Measurements from ENCODE around the gene TSPOAP1.

TSPOAP1 gene

GRCh38 chr17:58320570-58321323, 7.8 kb downstream of the TSPOAP1 start:
- Histone ChIP-seq H3K27me3 (ENCODE audit: control insufficient read depth in 1 of 2, insufficient read depth in 1 of 2, low read length in 2 of 2) (peaks cover 39 to 45% of the 10 kb centered on the region in 2 experiments), H2AFZ (ENCODE audit: low read depth, low read length) (no peak overlapping the region), H3K9me3 (ENCODE audit: control insufficient read depth, low read length) (no peaks in the 10 kb centered on the region), H3K36me3 (ENCODE audit: control insufficient read depth in 1 of 2, insufficient read depth in 2 of 2, low read depth in 1 of 2, low read length in 2 of 2) (peaks cover 0 to 4% of the 10 kb centered on the region in 2 experiments), H3K79me1 (replicated peaks; ENCODE audit: low read length, poor library complexity, severe bottlenecking) (no peaks in the 10 kb centered on the region), H4K91ac (ENCODE audit: low read length) (no peak overlapping the region), H4K8ac (ENCODE audit: low read length) (no peak overlapping the region), H2BK5ac (ENCODE audit: low read depth, low read length, poor library complexity, severe bottlenecking) (no peak overlapping the region), H3K18ac (ENCODE audit: low read depth in 1 of 2, low read length in 2 of 2) (no peak overlapping the region), H3K4me3 (ENCODE audit: insufficient read depth in 1 of 2, low read depth in 1 of 2, low read length in 2 of 2) (no peak overlapping the region), H2AK5ac (ENCODE audit: low read length, severe bottlenecking) (no peak overlapping the region), H3K9ac (ENCODE audit: low read length) (no peak overlapping the region), H3K14ac (ENCODE audit: low read length in 2 of 2) (no peak overlapping the region), H3K4me1 (ENCODE audit: control insufficient read depth, insufficient read depth, low read depth, low read length) (peaks cover 15% of the 10 kb centered on the region), H3K27ac (ENCODE audit: low read length, poor library complexity, severe bottlenecking) (no peak overlapping the region), H3K23ac (ENCODE audit: low read length in 2 of 2) (no peak overlapping the region), H2BK120ac (ENCODE audit: low read depth, low read length) (no peak overlapping the region), H3K4ac (ENCODE audit: low read depth in 1 of 2, low read length in 2 of 2) (no peak overlapping the region), H2BK12ac (ENCODE audit: low read length in 2 of 2) (no peak overlapping the region), H2BK15ac (ENCODE audit: low read depth, poor library complexity, severe bottlenecking) (no peak overlapping the region), H3K4me2 (ENCODE audit: low read length, poor library complexity, severe bottlenecking) (no peak overlapping the region)
- DNase-seq: no peak
- WGBS: 74% methylated on average over 7 of the region's 9 CpGs

GRCh38 chr17:58320163-58320558, 8.4 kb downstream of the TSPOAP1 start:
- no peak overlapping the region for H2BK12ac ChIP-seq (ENCODE audit: low read length in 2 of 2)
- no peak overlapping the region for H3K4ac ChIP-seq (ENCODE audit: low read depth in 1 of 2, low read length in 2 of 2)
- H2AFZ ChIP-seq (ENCODE audit: low read depth, low read length): no peak overlapping the region
- H3K14ac ChIP-seq (ENCODE audit: low read length in 2 of 2): no peak overlapping the region
- no peak overlapping the region for H3K4me3 ChIP-seq (ENCODE audit: insufficient read depth in 1 of 2, low read depth in 1 of 2, low read length in 2 of 2)
- no peak overlapping the region for H2AK5ac ChIP-seq (ENCODE audit: low read length, severe bottlenecking)
- no peak overlapping the region for H3K9ac ChIP-seq (ENCODE audit: low read length)
- no peak overlapping the region for H3K27ac ChIP-seq (ENCODE audit: low read length, poor library complexity, severe bottlenecking)
- peaks cover 12% of the 10 kb centered on the region for H3K4me1 ChIP-seq (ENCODE audit: control insufficient read depth, insufficient read depth, low read depth, low read length)
- H3K36me3 ChIP-seq (ENCODE audit: control insufficient read depth in 1 of 2, insufficient read depth in 2 of 2, low read depth in 1 of 2, low read length in 2 of 2): peaks cover 0 to 4% of the 10 kb centered on the region in 2 experiments
- DNase-seq: no peak
- no peak overlapping the region for H2BK15ac ChIP-seq (ENCODE audit: low read depth, poor library complexity, severe bottlenecking)
- no peak overlapping the region for H4K91ac ChIP-seq (ENCODE audit: low read length)
- WGBS: 92% methylated on average over 6 of the region's 7 CpGs
- no peak overlapping the region for H4K8ac ChIP-seq (ENCODE audit: low read length)
- no peak overlapping the region for H2BK120ac ChIP-seq (ENCODE audit: low read depth, low read length)
- no peak overlapping the region for H3K4me2 ChIP-seq (ENCODE audit: low read length, poor library complexity, severe bottlenecking)
- no peak overlapping the region for H3K23ac ChIP-seq (ENCODE audit: low read length in 2 of 2)
- H3K27me3 ChIP-seq (ENCODE audit: control insufficient read depth in 1 of 2, insufficient read depth in 1 of 2, low read length in 2 of 2): peaks cover 36 to 39% of the 10 kb centered on the region in 2 experiments
- no peaks in the 10 kb centered on the region for H3K9me3 ChIP-seq (ENCODE audit: control insufficient read depth, low read length)
- no peaks in the 10 kb centered on the region for H3K79me1 ChIP-seq (replicated peaks; ENCODE audit: low read length, poor library complexity, severe bottlenecking)
- H2BK5ac ChIP-seq (ENCODE audit: low read depth, low read length, poor library complexity, severe bottlenecking): no peak overlapping the region
- no peak overlapping the region for H3K18ac ChIP-seq (ENCODE audit: low read depth in 1 of 2, low read length in 2 of 2)

GRCh38 chr17:58319173-58320162, 9.1 kb downstream of the TSPOAP1 start:
- Histone ChIP-seq H2BK12ac (ENCODE audit: low read length in 2 of 2) (peak overlapping the region in 1 of 2 experiments; percentile 13), H3K79me1 (replicated peaks; ENCODE audit: low read length, poor library complexity, severe bottlenecking) (no peaks in the 10 kb centered on the region), H2BK120ac (ENCODE audit: low read depth, low read length) (no peak overlapping the region), H3K9ac (ENCODE audit: low read length) (no peak overlapping the region), H3K4ac (ENCODE audit: low read depth in 1 of 2, low read length in 2 of 2) (no peak overlapping the region), H3K18ac (ENCODE audit: low read depth in 1 of 2, low read length in 2 of 2) (no peak overlapping the region), H2AFZ (ENCODE audit: low read depth, low read length) (no peak overlapping the region), H3K4me3 (ENCODE audit: insufficient read depth in 1 of 2, low read depth in 1 of 2, low read length in 2 of 2) (no peak overlapping the region), H3K23ac (ENCODE audit: low read length in 2 of 2) (no peak overlapping the region), H4K8ac (ENCODE audit: low read length) (no peak overlapping the region), H3K36me3 (ENCODE audit: control insufficient read depth in 1 of 2, insufficient read depth in 2 of 2, low read depth in 1 of 2, low read length in 2 of 2) (peaks cover 0 to 4% of the 10 kb centered on the region in 2 experiments), H2BK5ac (ENCODE audit: low read depth, low read length, poor library complexity, severe bottlenecking) (no peak overlapping the region), H2BK15ac (ENCODE audit: low read depth, poor library complexity, severe bottlenecking) (no peak overlapping the region), H3K4me2 (ENCODE audit: low read length, poor library complexity, severe bottlenecking) (no peak overlapping the region), H4K91ac (ENCODE audit: low read length) (no peak overlapping the region), H2AK5ac (ENCODE audit: low read length, severe bottlenecking) (no peak overlapping the region), H3K4me1 (ENCODE audit: control insufficient read depth, insufficient read depth, low read depth, low read length) (peaks cover 8% of the 10 kb centered on the region), H3K27ac (ENCODE audit: low read length, poor library complexity, severe bottlenecking) (no peak overlapping the region), H3K27me3 (ENCODE audit: control insufficient read depth in 1 of 2, insufficient read depth in 1 of 2, low read length in 2 of 2) (peaks cover 32 to 36% of the 10 kb centered on the region in 2 experiments), H3K14ac (ENCODE audit: low read length in 2 of 2) (no peak overlapping the region), H3K9me3 (ENCODE audit: control insufficient read depth, low read length) (no peaks in the 10 kb centered on the region)
- DNase-seq: no peak
- WGBS: 85% methylated on average over 21 of the region's 25 CpGs

- H2AK5ac ChIP-seq (ENCODE audit: low read length, severe bottlenecking): no peak overlapping the region
- no peak overlapping the region for H2BK12ac ChIP-seq (ENCODE audit: low read length in 2 of 2)
- no peak overlapping the region for H2BK120ac ChIP-seq (ENCODE audit: low read depth, low read length)
- H2AFZ ChIP-seq (ENCODE audit: low read depth, low read length): no peak overlapping the region
- H3K27ac ChIP-seq (ENCODE audit: low read length, poor library complexity, severe bottlenecking): no peak overlapping the region
- H3K4me2 ChIP-seq (ENCODE audit: low read length, poor library complexity, severe bottlenecking): no peak overlapping the region
- H3K27me3 ChIP-seq (ENCODE audit: control insufficient read depth in 1 of 2, insufficient read depth in 1 of 2, low read length in 2 of 2): peaks cover 28 to 33% of the 10 kb centered on the region in 2 experiments
- H3K9ac ChIP-seq (ENCODE audit: low read length): no peak overlapping the region
- peaks cover 0 to 4% of the 10 kb centered on the region in 2 experiments for H3K36me3 ChIP-seq (ENCODE audit: control insufficient read depth in 1 of 2, insufficient read depth in 2 of 2, low read depth in 1 of 2, low read length in 2 of 2)
- no peaks in the 10 kb centered on the region for H3K9me3 ChIP-seq (ENCODE audit: control insufficient read depth, low read length)
- H4K8ac ChIP-seq (ENCODE audit: low read length): no peak overlapping the region
- 81% methylated on average over 7 of the region's 7 CpGs for WGBS
- DNase-seq: no peak
- peaks cover 4% of the 10 kb centered on the region for H3K4me1 ChIP-seq (ENCODE audit: control insufficient read depth, insufficient read depth, low read depth, low read length)
- H3K18ac ChIP-seq (ENCODE audit: low read depth in 1 of 2, low read length in 2 of 2): no peak overlapping the region
- no peak overlapping the region for H4K91ac ChIP-seq (ENCODE audit: low read length)
- H3K79me1 ChIP-seq (replicated peaks; ENCODE audit: low read length, poor library complexity, severe bottlenecking): no peaks in the 10 kb centered on the region
- no peak overlapping the region for H3K14ac ChIP-seq (ENCODE audit: low read length in 2 of 2)
- H3K4ac ChIP-seq (ENCODE audit: low read depth in 1 of 2, low read length in 2 of 2): no peak overlapping the region
- H2BK15ac ChIP-seq (ENCODE audit: low read depth, poor library complexity, severe bottlenecking): no peak overlapping the region
- H2BK5ac ChIP-seq (ENCODE audit: low read depth, low read length, poor library complexity, severe bottlenecking): no peak overlapping the region
- H3K23ac ChIP-seq (ENCODE audit: low read length in 2 of 2): no peak overlapping the region
- no peak overlapping the region for H3K4me3 ChIP-seq (ENCODE audit: insufficient read depth in 1 of 2, low read depth in 1 of 2, low read length in 2 of 2)
These were observed 9.9 kb downstream of the TSPOAP1 start for GRCh38 chr17:58318627-58319172.
